Mesenchymal stem cell (in vitro differentiated cells and primary cell): Measurements from ENCODE around the gene LRFN5. TPM values are rescaled to one million over a fixed set of nuclear protein-coding genes. Genes with fewer than 3 reads are reported as not detected.

ENCODE experiments used
- DNase-seq: peaks from one replicate; pipeline ENCODE4 v3.0.0-alpha.2; 2013
- H2AFZ ChIP-seq: one replicate; pipeline ENCODE4 v1.6.1; 2013; ENCODE audit warnings: low read depth, mild to moderate bottlenecking, control low read depth, inconsistent platforms, low read length, moderate library complexity
- H2AK5ac ChIP-seq: 2 replicates; pipeline ENCODE4 v1.6.1; 2013; ENCODE audit warnings: low read length, moderate library complexity, mild to moderate bottlenecking, inconsistent platforms; ENCODE audit not compliant: severe bottlenecking
- H2BK120ac ChIP-seq: one replicate; pipeline ENCODE4 v1.6.1; 2013; ENCODE audit warnings: low read depth, mild to moderate bottlenecking, inconsistent platforms, low read length, moderate library complexity
- H2BK12ac ChIP-seq, 2 experiments: one replicate each; pipeline ENCODE4 v1.6.1; 2013; ENCODE audit warnings: inconsistent platforms in 2 of 2, low read length in 2 of 2, mild to moderate bottlenecking in 2 of 2, moderate library complexity in 2 of 2, control low read depth in 1 of 2
- H2BK15ac ChIP-seq: one replicate; pipeline ENCODE4 v1.6.1; 2013; ENCODE audit warnings: mild to moderate bottlenecking, low read depth, inconsistent platforms; ENCODE audit not compliant: poor library complexity, severe bottlenecking
- H2BK5ac ChIP-seq: 2 replicates; pipeline ENCODE4 v1.6.1; 2013; ENCODE audit warnings: low read depth, mild to moderate bottlenecking, low read length, control low read depth, inconsistent platforms; ENCODE audit not compliant: poor library complexity, severe bottlenecking
- H3K14ac ChIP-seq, 2 experiments: one replicate each; pipeline ENCODE4 v1.6.1; 2013; ENCODE audit warnings: inconsistent platforms in 2 of 2, low read length in 2 of 2, control low read depth in 1 of 2, mild to moderate bottlenecking in 1 of 2, moderate library complexity in 1 of 2
- H3K18ac ChIP-seq, 2 experiments: one replicate each; pipeline ENCODE4 v1.6.1; 2013; ENCODE audit warnings: inconsistent platforms in 2 of 2, low read length in 2 of 2, control low read depth in 1 of 2, low read depth in 1 of 2, mild to moderate bottlenecking in 1 of 2
- H3K23ac ChIP-seq, 2 experiments: one replicate each; pipeline ENCODE4 v1.6.1; 2013; ENCODE audit warnings: inconsistent platforms in 2 of 2, low read length in 2 of 2, mild to moderate bottlenecking in 2 of 2, moderate library complexity in 2 of 2, control low read depth in 1 of 2
- H3K27ac ChIP-seq: 2 replicates; pipeline ENCODE4 v1.5.1; 2013; ENCODE audit warnings: mild to moderate bottlenecking, moderate library complexity, low read length, control low read depth, inconsistent platforms; ENCODE audit not compliant: poor library complexity, severe bottlenecking
- H3K27me3 ChIP-seq, 2 experiments: 2 replicates each; pipeline versions ENCODE4 v1.6.1 to v1.7.0; 2013; ENCODE audit warnings: low read length in 2 of 2, mild to moderate bottlenecking in 2 of 2, moderate library complexity in 2 of 2, control low read depth in 1 of 2, inconsistent platforms in 1 of 2; ENCODE audit not compliant: control insufficient read depth in 1 of 2, insufficient read depth in 1 of 2
- H3K36me3 ChIP-seq, 2 experiments: 2 replicates each; pipeline versions ENCODE4 v1.6.1 to v1.7.0; 2013; ENCODE audit warnings: low read length in 2 of 2, control low read depth in 1 of 2, inconsistent platforms in 1 of 2, low read depth in 1 of 2, mild to moderate bottlenecking in 1 of 2; ENCODE audit not compliant: insufficient read depth in 2 of 2, control insufficient read depth in 1 of 2
- H3K4ac ChIP-seq, 2 experiments: one replicate each; pipeline ENCODE4 v1.6.1; 2013; ENCODE audit warnings: inconsistent platforms in 2 of 2, low read length in 2 of 2, mild to moderate bottlenecking in 2 of 2, moderate library complexity in 2 of 2, control low read depth in 1 of 2, low read depth in 1 of 2
- H3K4me1 ChIP-seq: 2 replicates; pipeline ENCODE4 v1.6.1; 2013; ENCODE audit warnings: low read depth, low read length, control low read depth; ENCODE audit not compliant: control insufficient read depth, insufficient read depth
- H3K4me2 ChIP-seq: 2 replicates; pipeline ENCODE4 v1.6.1; 2013; ENCODE audit warnings: low read length, mild to moderate bottlenecking, inconsistent platforms; ENCODE audit not compliant: poor library complexity, severe bottlenecking
- H3K4me3 ChIP-seq, 2 experiments: 2 replicates each; pipeline versions ENCODE4 v1.5.1 to v1.7.0; 2013; ENCODE audit warnings: low read length in 2 of 2, mild to moderate bottlenecking in 2 of 2, control low read depth in 1 of 2, low read depth in 1 of 2; ENCODE audit not compliant: insufficient read depth in 1 of 2
- H3K79me1 ChIP-seq: replicated peaks from 2 replicates; pipeline ENCODE4 v1.6.1; 2013; ENCODE audit warnings: mild to moderate bottlenecking, control low read depth, low read length, inconsistent platforms; ENCODE audit not compliant: poor library complexity, severe bottlenecking
- H3K9ac ChIP-seq: 2 replicates; pipeline ENCODE4 v1.7.0; 2013; ENCODE audit warnings: mild to moderate bottlenecking, low read length, moderate library complexity
- H3K9me3 ChIP-seq: 2 replicates; pipeline ENCODE4 v1.7.0; 2013; ENCODE audit warnings: mild to moderate bottlenecking, low read length; ENCODE audit not compliant: control insufficient read depth
- H4K8ac ChIP-seq: one replicate; pipeline ENCODE4 v1.6.1; 2013; ENCODE audit warnings: inconsistent platforms, mild to moderate bottlenecking, low read length, moderate library complexity
- H4K91ac ChIP-seq: one replicate; pipeline ENCODE4 v1.6.1; 2013; ENCODE audit warnings: mild to moderate bottlenecking, low read length, inconsistent platforms
- WGBS: methylation state at CpG from one replicate; pipeline ENCODE4 v1.1.7; 2013; ENCODE audit warnings: mixed read lengths; 5-methylcytosine and 5-hydroxymethylcytosine counted together
- small RNA-seq: library from polyadenylated mRNA; stranded (forward); fragments of <200 nt; extraction: miRNeasy Mini kit (QIAGEN cat#:217004); gene quantifications from one replicate; pipeline ENCODE3, GENCODE V24; 2013; ENCODE audit warnings: low read depth

The LRFN5 gene

GRCh38 chr14:41950428-41951151 is 343.9 kb downstream of the LRFN5 start:
- Histone ChIP-seq H2BK5ac (no peak overlapping the region), H3K4me1 (no peaks in the 10 kb centered on the region), H3K18ac (no peak overlapping the region), H3K27me3 (no peaks in the 10 kb centered on the region), H2BK15ac (no peak overlapping the region), H3K4me3 (no peak overlapping the region), H3K9ac (no peak overlapping the region), H2AK5ac (no peak overlapping the region), H3K79me1 (no peaks in the 10 kb centered on the region), H3K27ac (no peak overlapping the region), H2BK12ac (no peak overlapping the region), H3K4me2 (no peak overlapping the region), H2AFZ (no peak overlapping the region), H2BK120ac (no peak overlapping the region), H3K4ac (no peak overlapping the region), H3K36me3 (no peaks in the 10 kb centered on the region), H3K23ac (no peak overlapping the region), H3K9me3 (no peaks in the 10 kb centered on the region), H3K14ac (no peak overlapping the region), H4K91ac (no peak overlapping the region), H4K8ac (no peak overlapping the region)
- WGBS: 87% methylated on average over 6 of the region's 7 CpGs
- no peak for DNase-seq

Small RNAs within 50 kb of the gene (small RNA-seq; reads per million reads assigned to genes)
- not detected for gene RF00322
